GM19372 (cell line): ENCODE data around the gene RHEBL1.

Experiments used
- ATAC-seq: cut with Tn5 transposase; IDR thresholded peaks from one replicate; pipeline ENCODE4 v1.9.1; 2021; ENCODE audit warnings: mild to moderate bottlenecking, low read depth, moderate library complexity; ENCODE audit not compliant: unreplicated experiment

The RHEBL1 gene

GRCh38 chr12:49055092-49055491 is 14.7 kb downstream of the RHEBL1 start:
- no peak for ATAC-seq

- no peak for ATAC-seq
Observed at GRCh38 chr12:49054524-49054923, 15.3 kb downstream of the RHEBL1 start.

DNA sequence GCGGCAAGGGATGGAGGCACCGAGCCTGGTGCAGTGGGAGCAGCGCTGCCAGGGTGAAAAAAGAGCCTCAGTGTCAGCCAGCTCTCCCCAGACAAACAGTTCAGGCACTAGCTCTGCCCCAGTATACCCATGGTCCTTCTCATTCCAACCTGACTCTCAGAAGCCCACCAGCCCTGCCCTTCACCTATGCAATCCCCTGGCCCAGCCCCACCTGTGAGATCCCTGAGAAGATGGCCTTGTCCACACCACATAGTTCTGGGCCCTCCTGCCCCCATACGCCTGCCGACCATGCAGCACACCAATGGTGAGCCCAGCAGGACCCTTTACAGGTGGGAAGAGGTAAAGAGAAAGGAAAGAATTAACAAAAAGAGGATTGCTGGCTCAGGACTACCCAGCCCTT is 15.7 kb downstream of the RHEBL1 start:
- no peak for ATAC-seq

DNA sequence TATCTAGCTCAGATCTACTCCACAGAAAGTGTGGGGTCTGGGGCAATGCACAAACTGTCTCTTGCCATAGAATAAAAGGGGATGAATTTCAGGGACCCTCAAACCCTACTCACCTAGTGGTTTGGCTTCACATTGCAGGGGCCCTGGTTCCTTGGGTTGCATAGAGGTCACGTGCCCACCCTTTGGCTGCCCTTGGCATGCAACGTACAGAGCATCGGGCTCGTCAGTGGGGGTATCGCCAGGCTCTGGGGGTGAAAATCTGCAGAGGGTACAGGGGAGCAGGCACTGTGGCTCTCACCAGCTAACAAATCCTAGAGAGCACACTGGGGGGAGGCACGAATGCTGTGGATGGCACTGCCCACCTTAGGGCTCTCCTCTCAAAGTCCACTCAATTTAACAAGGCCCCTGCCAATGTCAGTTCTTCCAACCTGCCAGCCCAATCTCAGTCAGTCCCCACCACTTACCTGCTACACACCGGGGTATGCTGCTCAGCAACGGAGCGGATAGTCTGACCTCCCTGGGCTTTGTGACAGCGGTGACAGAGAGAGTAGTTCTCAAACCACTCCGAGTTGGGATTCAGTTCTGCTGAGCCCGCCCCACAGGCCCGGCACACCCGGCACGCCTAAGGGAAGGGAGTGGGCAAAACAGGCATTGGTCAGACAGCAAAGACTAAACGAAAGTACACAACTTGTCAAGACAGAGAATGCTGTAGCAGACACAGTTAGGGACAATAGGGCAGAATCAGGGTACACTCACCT is 17.1 kb downstream of the RHEBL1 start:
- no peak for ATAC-seq

DNA sequence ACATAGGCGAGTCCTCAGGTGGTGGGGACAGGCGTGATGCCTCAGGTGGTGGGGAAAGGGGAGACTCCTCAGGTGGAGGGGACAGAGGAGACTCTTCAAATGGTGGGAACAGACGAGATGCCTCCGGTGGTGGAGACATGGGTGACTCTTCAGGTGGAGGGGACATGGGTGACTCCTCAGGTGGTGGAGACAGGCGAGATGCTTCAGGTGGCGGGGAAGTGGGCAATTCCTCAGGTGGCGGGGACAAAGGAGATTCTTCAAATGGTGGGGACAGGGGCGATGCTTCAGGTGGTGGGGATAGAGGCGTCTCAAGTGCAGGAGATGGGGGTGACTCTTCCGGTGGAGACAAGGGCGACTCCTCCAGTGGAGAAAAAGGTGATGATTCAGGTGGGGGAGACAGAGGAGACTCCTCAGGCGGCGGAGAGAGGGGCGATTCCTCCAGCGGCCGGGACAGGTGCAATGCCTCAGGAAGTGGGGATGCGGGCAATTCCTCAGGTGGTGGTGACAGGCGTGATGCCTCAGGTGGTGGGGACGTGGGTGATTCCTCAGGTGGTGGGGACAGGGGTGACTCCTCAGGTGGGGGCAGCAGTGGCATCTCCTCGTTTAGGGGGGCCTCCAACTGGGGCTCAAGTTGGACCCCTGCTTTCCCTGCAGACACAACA is 17.9 kb downstream of the RHEBL1 start:
- ATAC-seq, result no peak

DNA sequence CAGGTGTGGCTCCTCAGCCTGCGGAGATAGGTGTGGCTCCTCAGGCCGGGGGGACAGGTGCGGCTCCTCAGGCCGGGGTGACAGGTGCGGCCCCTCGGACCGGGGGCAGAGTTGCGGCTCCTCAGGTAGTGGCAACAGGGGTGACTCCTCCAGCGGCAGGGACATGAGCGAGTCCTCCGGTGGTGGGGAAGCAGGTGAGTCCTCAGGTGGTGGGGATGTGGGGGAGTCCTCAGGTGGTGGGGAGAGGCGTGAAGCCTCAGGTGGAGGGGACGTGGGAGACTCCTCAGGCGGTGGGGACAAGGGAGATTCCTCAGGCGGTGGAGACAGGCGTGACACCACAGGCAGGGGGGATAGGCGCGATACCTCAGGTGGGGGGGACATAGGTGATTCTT is 18.4 kb downstream of the RHEBL1 start:
- ATAC-seq, result no peak

DNA sequence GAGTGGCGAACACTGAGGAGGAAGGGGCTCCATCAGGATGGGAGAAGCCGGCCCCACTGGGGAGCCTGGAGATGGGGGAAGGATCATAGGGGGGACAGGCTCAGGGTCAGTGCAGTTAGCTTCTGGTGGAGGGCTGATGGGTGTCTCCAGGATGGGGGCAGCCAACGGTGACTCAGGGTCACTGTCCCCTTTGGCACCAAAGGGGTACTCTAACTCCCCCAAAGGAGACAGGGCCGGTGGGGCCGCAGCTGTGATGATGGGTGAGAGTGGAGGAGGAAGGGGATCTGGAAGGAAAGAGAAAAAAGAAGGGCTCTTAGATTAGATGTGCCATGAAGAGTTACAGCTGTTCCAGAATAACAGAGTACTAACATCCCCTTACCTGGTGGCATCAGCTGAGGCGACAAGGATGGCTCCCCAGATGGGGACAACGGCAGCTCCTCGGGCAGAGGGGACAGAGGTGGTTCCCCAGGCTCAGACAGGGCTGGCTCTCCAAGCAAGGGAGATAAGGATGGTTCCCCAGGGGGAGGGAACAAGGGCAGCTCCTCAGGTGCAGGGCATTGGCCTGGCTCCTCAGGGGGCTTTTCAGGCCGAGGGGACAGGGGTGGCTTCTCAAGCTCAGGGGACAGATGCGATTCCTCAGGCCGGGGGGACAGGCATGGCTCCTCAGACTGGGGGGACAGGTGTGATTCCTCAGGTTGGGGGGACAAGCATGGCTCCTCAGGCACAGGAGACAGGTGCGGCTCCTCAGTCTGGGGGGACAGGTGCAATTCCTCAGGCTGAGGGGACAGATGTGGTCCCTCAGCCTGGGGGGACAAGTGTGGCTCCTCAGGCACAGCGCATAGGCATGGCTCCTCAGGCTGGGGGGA is 19.0 kb downstream of the RHEBL1 start:
- ATAC-seq, result no peak

DNA sequence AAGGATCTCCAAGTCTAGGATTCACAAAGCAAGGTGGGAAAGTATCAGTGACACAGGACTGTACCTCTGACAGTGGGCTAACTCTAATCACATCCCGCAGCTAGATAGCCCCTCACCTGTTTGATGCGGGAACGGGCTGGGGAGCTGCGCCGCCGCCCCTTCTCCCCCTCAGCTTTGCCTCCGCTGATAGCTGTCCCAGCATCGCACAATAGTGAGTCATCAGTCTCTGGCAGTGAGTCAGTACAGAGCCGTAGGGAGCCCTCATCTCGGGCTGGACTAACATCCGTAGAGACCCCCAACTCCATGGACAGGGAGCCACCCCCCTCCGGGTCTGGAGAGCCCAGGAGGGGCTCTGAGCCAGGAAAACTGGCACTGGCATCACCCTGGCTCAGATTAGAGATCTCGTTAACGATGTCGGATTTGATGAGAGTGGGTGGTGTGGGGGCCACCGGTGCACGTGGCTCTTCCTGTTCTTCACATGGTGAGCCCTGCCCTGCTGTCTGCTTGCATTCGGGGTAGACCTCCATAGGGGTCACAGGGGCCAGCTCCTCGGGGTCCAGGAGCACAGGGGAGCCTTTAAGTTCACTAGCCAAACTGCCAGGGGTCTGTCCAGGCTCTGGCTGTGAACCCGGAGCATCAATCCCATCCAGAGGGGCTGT is 20.1 kb downstream of the RHEBL1 start:
- no peak for ATAC-seq

GRCh38 chr12:49048953-49049352 is 20.8 kb downstream of the RHEBL1 start:
- ATAC-seq, result no peak

GRCh38 chr12:49046129-49046895 is 23.5 kb downstream of the RHEBL1 start:
- ATAC-seq, result no peak

- ATAC-seq, result no peak
Observed at GRCh38 chr12:49044660-49045059, 25.1 kb downstream of the RHEBL1 start.

DNA sequence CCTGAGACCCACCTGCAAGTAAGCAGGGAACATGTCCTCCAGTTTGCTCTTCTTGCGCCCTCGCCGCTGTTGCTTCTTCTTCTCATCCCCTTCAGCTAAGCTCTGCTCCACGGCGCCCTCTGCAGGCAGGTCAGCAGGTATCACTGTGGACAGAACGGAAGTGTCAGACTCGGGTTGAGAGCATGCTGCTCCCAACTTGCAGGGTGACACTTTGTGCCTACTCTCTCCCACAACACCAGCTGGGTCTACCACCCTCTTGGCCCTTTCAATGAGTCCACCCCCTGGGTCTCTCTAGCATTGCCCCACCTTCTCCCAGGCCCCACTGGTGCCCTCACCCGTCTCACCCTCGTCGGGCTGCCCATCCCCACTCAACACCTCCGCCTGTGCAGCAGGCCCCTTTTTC is 25.9 kb downstream of the RHEBL1 start:
- no peak for ATAC-seq

- ATAC-seq, result no peak
Observed at GRCh38 chr12:49043241-49043640, 26.5 kb downstream of the RHEBL1 start.

- no peak for ATAC-seq
Observed at GRCh38 chr12:49041881-49042484, 27.8 kb downstream of the RHEBL1 start.

DNA sequence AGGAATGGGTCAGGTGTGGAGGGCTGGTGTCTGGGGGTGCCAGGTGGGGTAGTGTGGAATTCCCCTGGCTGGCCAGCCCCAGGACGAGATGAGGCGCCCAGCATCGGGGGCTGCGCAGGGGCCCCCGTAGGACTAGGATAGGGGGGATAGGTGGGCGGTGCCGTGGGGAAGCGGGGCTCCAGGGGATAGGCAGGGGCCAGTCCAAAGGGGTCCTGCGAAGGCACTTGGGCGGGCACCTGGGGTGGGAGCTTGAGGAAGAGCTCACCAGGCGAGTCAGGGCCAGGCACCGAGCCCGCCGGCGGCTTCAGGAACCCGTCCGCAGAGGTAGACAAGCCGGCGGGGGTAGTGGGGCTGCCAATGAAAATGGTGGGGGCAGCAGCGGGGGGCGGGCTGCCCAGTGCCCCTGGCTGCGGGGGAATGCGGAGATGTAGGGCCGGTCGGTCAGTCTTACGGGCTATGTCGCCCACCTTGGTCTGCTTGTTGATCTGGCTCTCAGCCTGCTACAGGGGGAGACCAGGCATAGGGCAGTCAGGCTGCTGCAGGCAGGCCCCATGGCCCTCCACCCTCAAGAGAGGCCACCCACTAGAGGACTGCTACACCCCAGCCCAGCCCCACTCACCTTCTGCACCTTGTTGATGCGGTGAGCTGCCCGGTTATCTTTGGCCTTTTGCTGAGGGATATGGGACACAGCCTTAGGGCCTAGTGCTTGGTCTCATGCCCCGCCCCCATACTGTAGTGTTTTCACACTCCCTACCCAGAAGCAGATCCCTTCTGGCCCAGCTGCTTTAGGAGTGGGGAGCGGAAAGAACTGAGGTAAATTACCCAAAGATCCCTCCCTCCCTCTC is 28.5 kb downstream of the RHEBL1 start:
- ATAC-seq, result no peak

DNA sequence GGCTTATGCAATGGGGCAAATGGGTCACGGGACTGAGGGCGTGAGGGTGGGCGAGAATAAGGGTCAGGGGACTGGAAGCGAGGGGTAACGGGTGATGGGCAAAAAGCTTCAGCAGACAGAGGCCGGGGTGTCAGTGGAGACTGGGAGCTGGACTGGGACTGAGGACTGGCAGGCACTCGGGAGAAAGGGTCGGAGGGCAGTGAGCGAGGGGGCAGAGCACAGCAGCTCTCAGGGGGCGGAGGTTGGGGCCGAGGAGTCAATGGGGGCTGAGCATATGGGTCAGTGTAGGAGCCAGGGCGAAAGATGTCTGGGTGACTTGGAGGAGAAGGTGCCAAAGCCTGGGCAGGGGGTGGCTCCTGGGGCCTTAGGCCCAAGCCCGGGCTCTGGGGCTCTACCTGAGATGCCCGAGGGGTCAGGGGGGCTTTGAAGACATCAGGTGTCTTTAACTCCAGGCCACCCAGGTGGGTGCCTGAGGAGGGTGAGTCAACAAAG is 29.4 kb downstream of the RHEBL1 start:
- ATAC-seq, result no peak

DNA sequence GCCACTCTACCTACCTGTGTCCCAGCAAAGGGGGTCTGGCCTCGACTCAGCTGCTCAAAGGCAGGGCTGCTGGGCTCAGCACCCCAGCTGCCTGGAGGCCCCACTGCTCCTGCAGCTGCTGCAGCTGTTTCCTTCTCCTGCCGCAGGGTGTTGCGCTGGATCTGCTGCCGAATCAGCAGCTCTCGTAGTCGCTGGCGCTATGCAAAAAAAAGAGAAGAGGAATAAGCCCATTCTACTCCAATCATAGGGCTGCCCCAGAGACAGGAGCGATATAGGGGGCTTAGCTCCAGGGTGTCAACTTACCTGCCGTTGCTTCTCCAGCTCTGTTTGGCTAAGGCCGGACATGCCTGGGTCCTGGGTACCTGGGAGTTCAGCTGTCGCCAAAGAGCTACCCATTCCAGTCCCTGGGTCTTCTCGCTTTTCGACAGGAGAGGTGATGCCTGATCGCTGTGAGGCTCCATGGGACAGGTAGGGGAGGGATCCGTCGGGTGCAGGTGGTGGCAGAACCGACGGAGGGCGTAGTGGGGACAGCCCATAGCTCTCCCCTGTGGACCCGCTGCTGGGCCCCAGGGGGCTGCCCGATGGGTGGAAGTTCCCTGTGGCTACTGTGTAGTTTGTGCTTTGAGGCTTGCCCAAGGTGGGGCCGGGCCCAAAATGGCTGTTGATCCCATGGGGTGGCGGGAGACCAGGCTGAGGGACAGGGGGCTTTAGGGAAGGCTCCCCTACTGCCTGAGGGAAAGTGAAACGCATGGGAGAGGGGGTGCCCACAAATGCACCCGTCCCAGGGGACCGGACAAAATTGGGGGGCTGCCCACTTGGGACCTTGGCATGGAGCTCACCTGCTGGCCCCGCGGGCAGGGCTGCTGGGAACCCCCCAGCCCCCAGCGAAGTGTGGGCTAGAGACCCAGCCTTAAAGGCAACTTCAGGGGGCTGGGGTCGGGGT is 30.1 kb downstream of the RHEBL1 start:
- no peak for ATAC-seq
